Measurements from ENCODE around the gene EPHA6. TPM values are rescaled to one million over a fixed set of nuclear protein-coding genes. Genes with fewer than 3 reads are reported as not detected.
"Not testable (repeated sequence)": the region's sequence is repeated elsewhere in the genome, so short reads cannot be mapped to it uniquely, and the experiment has no call there.

Gene EPHA6
- total and polyA plus RNA-seq, 7 donors, result 0.04 TPM; not detected in 6

DNA sequence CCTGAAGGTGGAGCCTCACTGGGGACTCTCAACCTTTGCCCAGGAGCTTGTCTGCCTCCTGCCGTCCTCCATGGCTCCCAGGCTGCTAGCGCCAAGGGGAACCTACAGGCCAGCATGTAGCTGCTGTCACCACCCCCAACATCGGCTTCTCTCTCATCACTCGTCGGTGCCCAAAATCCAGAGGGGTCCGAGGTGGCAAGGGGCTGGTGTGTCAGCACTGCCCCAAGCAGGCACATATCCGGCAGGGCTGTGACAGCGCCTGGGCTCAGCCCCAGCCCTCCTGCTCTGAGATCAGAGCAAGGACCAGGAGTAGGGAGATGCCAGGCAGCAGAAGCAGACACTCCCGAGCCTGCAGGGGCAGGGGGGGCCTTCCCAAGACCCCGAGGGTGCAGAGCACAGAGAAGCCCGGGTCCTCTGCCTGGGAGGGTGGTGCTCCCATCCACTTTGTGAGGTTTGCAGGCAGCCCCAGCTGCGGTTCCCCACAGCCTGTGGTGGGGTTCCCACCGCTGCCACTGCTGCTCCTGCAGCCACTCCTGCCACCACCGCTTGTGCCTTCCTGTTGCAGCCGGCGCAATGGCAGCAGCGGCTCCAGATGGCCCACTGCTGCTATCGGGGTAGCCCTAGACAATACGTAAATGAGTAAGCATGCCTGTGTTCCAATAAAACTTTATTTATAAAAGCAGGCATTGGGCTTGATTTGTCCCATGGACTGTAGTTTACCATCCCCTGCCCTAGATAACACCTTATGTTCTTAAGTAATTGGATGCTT is 451.0 kb downstream of the EPHA6 start:
- no peak overlapping the region for H3K27ac ChIP-seq
- no peaks in the 10 kb centered on the region for H3K9me3 ChIP-seq
- 87 to 94% (median 89%) methylated on average over 19 of the region's 19 CpGs for WGBS, 3 donors
- no peak for DNase-seq
- no peaks in the 10 kb centered on the region for H3K4me1 ChIP-seq
- no peak for ATAC-seq
- H3K27me3 ChIP-seq (ENCODE audit: insufficient read depth in 3 of 3, low read length in 2 of 3), result no peaks in the 10 kb centered on the region
- TF ChIP-seq, protein P1, sequence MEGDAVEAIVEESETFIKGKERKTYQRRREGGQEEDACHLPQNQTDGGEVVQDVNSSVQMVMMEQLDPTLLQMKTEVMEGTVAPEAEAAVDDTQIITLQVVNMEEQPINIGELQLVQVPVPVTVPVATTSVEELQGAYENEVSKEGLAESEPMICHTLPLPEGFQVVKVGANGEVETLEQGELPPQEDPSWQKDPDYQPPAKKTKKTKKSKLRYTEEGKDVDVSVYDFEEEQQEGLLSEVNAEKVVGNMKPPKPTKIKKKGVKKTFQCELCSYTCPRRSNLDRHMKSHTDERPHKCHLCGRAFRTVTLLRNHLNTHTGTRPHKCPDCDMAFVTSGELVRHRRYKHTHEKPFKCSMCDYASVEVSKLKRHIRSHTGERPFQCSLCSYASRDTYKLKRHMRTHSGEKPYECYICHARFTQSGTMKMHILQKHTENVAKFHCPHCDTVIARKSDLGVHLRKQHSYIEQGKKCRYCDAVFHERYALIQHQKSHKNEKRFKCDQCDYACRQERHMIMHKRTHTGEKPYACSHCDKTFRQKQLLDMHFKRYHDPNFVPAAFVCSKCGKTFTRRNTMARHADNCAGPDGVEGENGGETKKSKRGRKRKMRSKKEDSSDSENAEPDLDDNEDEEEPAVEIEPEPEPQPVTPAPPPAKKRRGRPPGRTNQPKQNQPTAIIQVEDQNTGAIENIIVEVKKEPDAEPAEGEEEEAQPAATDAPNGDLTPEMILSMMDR (IDR thresholded peaks at IDR 0.05), result no peak
- H3K4me3 ChIP-seq, result no peak overlapping the region
- intact Hi-C loops (cut with DNase I), result no loop called here
- no peaks in the 10 kb centered on the region for H3K36me3 ChIP-seq (ENCODE audit: insufficient read depth in 1 of 2, low read depth in 1 of 2)

DNA sequence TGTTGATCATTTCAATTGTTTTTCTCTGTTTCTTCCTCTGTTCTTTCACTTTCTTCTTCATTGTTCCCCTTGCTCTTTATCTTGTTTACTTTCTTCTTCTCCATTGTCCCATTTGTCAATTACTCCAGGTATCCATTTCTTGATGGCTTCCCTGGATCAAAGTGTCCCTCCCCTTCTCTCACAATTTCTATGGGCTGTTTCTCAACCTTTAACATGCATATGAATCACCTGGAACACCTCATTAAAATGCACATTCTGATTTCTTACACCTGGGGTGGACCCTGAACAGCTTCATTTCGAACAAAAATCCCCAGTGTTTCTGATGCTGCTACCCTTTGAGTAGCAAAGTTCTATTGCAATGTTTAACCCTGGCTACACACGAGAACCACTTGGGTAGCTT is 454.8 kb downstream of the EPHA6 start:
- H3K4me3 ChIP-seq, result no peak overlapping the region
- H3K9me3 ChIP-seq, result no peaks in the 10 kb centered on the region
- no peak for ATAC-seq
- H3K36me3 ChIP-seq (ENCODE audit: insufficient read depth in 1 of 2, low read depth in 1 of 2), result no peaks in the 10 kb centered on the region
- H3K27me3 ChIP-seq (ENCODE audit: insufficient read depth in 3 of 3, low read length in 2 of 3), result no peaks in the 10 kb centered on the region
- H3K4me1 ChIP-seq, result no peaks in the 10 kb centered on the region
- intact Hi-C loops (cut with DNase I), result no loop called here
- H3K27ac ChIP-seq, result no peak overlapping the region
- TF ChIP-seq, protein P1 (IDR thresholded peaks at IDR 0.05), result no peak
- DNase-seq, result no peak
- 29 to 35% (median 31%) methylated on average over 2 of the region's 2 CpGs for WGBS, 3 donors

DNA sequence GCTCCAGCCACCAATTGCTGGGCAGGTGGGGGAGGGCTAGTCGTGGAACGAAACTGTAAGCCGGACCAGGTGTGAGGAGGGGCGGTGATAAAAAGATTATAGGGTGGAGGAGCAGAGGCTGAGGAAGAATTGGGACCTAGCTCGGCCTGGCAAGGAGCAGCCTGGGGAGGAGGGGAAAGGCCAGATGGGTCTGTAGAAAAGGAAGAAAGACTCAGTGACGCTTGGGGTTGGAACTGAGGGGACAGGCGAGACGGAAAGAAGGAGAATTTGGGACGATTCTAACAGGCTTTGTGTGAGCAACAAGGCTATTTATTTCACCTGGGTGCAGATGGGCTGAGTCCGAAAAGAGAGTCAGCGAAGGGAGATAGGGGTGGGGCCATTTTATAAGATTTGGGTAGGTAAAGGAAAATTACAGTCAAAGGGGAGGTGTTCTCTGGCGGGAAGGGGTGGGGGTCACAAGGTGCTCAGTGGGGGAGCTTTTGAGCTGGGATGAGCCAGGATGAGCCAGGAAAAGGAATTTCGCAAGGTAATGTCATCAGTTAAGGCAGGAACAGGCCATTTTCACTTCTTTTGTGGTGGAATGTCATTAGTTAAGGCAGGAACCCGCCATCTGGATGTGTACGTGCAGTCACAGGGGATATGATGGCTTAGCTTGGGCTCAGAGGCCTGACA is 462.6 kb downstream of the EPHA6 start:
- H3K4me1 ChIP-seq; DNase-seq; H3K9me3 ChIP-seq; H3K27ac ChIP-seq; ATAC-seq; intact Hi-C loops (cut with DNase I); H3K4me3 ChIP-seq; H3K36me3 ChIP-seq (ENCODE audit: insufficient read depth in 1 of 2, low read depth in 1 of 2); H3K27me3 ChIP-seq (ENCODE audit: insufficient read depth in 3 of 3, low read length in 2 of 3): not testable (repeated sequence)
- 60 to 65% (median 65%) methylated on average over 15 of the region's 15 CpGs for WGBS, 3 donors

DNA sequence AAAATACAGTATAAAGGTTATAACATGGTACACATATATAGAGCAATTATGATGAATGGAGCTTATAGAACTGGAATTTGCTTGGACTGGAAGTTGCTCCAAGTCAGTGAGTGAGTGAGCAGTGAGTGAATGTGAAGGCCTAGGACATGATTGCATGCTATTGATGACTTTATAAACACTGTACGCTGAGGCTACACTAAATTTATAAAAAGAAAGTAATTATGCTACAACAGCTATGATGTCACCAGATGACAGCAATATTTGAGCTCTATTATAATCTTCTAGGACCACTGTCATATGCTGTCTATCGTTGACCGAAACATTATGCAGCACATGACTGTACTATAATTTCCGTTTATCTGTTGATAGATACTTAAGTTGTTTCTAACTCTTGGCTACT is 463.3 kb downstream of the EPHA6 start:
- Histone ChIP-seq H3K9me3 (no peaks in the 10 kb centered on the region), H3K27me3 (ENCODE audit: insufficient read depth in 3 of 3, low read length in 2 of 3) (no peaks in the 10 kb centered on the region), H3K4me3 (no peak overlapping the region), H3K27ac (no peak overlapping the region), H3K4me1 (no peaks in the 10 kb centered on the region), H3K36me3 (ENCODE audit: insufficient read depth in 1 of 2, low read depth in 1 of 2) (no peaks in the 10 kb centered on the region)
- intact Hi-C loops (cut with DNase I), result no loop called here
- DNase-seq (no peak), ATAC-seq (no peak)
- TF ChIP-seq, protein P1 (IDR thresholded peaks at IDR 0.05), result no peak
- 94 to 95% (median 95%) methylated on average over 4 of the region's 4 CpGs for WGBS, 3 donors

DNA sequence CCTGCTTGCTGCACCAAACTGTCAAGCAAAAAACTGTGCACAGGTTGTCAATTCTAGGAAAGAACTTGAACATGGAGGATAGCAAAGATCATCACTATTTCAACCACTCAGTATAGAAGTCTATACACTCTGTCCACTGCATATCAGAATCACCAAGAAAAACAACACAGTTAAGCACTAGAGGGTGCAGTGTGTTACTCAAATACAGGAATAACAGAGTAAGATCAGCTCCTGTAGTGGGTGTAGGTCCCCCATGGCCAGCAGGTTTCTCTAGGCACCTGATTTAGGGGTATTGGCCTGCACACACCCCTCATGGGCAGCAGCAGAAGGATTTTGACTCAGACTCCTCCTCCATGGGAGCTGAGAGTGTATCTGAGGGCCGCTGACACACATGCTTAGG is 464.1 kb downstream of the EPHA6 start:
- intact Hi-C loops (cut with DNase I), result no loop called here
- 64 to 80% (median 65%) methylated on average over 1 of the region's 1 CpG for WGBS, 3 donors
- TF ChIP-seq, protein P1 (IDR thresholded peaks at IDR 0.05), result no peak
- no peak overlapping the region for H3K4me3 ChIP-seq
- H3K27me3 ChIP-seq (ENCODE audit: insufficient read depth in 3 of 3, low read length in 2 of 3), result no peaks in the 10 kb centered on the region
- ATAC-seq (no peak), DNase-seq (no peak)
- no peaks in the 10 kb centered on the region for H3K36me3 ChIP-seq (ENCODE audit: insufficient read depth in 1 of 2, low read depth in 1 of 2)
- no peaks in the 10 kb centered on the region for H3K9me3 ChIP-seq
- no peak overlapping the region for H3K27ac ChIP-seq
- no peaks in the 10 kb centered on the region for H3K4me1 ChIP-seq
